KMS-11 (cell line): ENCODE measurements around the gene KCNAB3.

ENCODE experiments used
- H2AFZ ChIP-seq: fragments of 200-600 bp; sonication (generic); 2 replicates; pipeline ENCODE4 v1.6.1; 2016; ENCODE audit warnings: antibody characterized with exemption, mixed run types, low read depth
- H3K27ac ChIP-seq: fragments of 200-600 bp; sonication (generic); 2 replicates; pipeline ENCODE4 v1.6.1; 2016; ENCODE audit warnings: mild to moderate bottlenecking, mixed run types
- H3K27me3 ChIP-seq: fragments of 200-600 bp; sonication (generic); 2 replicates; pipeline ENCODE4 v1.6.1; 2017; ENCODE audit warnings: mild to moderate bottlenecking, low read depth, mixed run types, moderate library complexity; ENCODE audit not compliant: insufficient read depth
- H3K36me3 ChIP-seq: fragments of 200-600 bp; sonication (generic); 2 replicates; pipeline ENCODE4 v1.6.1; 2017; ENCODE audit warnings: mild to moderate bottlenecking, mixed run types; ENCODE audit not compliant: insufficient read depth
- H3K4me1 ChIP-seq: fragments of 200-600 bp; sonication (generic); 2 replicates; pipeline ENCODE4 v1.6.1; 2016; ENCODE audit warnings: mild to moderate bottlenecking, low read depth, mixed run types; ENCODE audit not compliant: poor library complexity, severe bottlenecking
- H3K4me2 ChIP-seq: fragments of 200-600 bp; sonication (generic); 2 replicates; pipeline ENCODE4 v1.7.0; 2016; ENCODE audit warnings: mild to moderate bottlenecking, mixed run types
- H3K4me3 ChIP-seq: fragments of 200-600 bp; sonication (generic); IDR thresholded peaks from 2 replicates; pipeline ENCODE4 v1.6.1; 2017; ENCODE audit warnings: low read depth, low read length, mixed read lengths; ENCODE audit not compliant: insufficient read depth
- H3K79me2 ChIP-seq: fragments of 200-600 bp; sonication (generic); 2 replicates; pipeline ENCODE4 v1.6.1; 2016; ENCODE audit warnings: low read depth, mixed run types; ENCODE audit not compliant: insufficient read depth
- H3K9ac ChIP-seq: fragments of 200-600 bp; sonication (generic); 2 replicates; pipeline ENCODE4 v1.6.1; 2016; ENCODE audit warnings: mild to moderate bottlenecking, mixed run types
- H4K20me1 ChIP-seq: fragments of 200-600 bp; sonication (generic); 2 replicates; pipeline ENCODE4 v1.6.1; 2016; ENCODE audit warnings: mild to moderate bottlenecking, mixed run types; ENCODE audit not compliant: insufficient read depth
- CTCF ChIP-seq: fragments of 200-600 bp; sonication (generic); conservative IDR thresholded peaks from 2 replicates; pipeline ENCODE4 v1.6.1; 2017; ENCODE audit warnings: low read depth, mild to moderate bottlenecking, antibody characterized with exemption, low read length, moderate library complexity, mixed read lengths

Gene KCNAB3

GRCh38 chr17:7945651-7946050 lies 16.0 kb upstream of the KCNAB3 start:
- no peak overlapping the region for H3K4me2 ChIP-seq
- H2AFZ ChIP-seq: no peak overlapping the region
- no peak overlapping the region for H3K27ac ChIP-seq
- TF ChIP-seq CTCF: no peak
- no peak overlapping the region for H3K9ac ChIP-seq
- H3K79me2 ChIP-seq: no peaks in the 10 kb centered on the region
- H3K27me3 ChIP-seq: no peaks in the 10 kb centered on the region
- H3K4me1 ChIP-seq: no peaks in the 10 kb centered on the region
- H3K36me3 ChIP-seq: no peaks in the 10 kb centered on the region
- H4K20me1 ChIP-seq: no peaks in the 10 kb centered on the region
- H3K4me3 ChIP-seq: no peak overlapping the region

- Histone ChIP-seq H3K9ac (no peak overlapping the region), H2AFZ (no peak overlapping the region), H3K79me2 (no peaks in the 10 kb centered on the region), H3K36me3 (no peaks in the 10 kb centered on the region), H3K27ac (no peak overlapping the region), H4K20me1 (no peaks in the 10 kb centered on the region), H3K27me3 (no peaks in the 10 kb centered on the region), H3K4me1 (no peaks in the 10 kb centered on the region), H3K4me2 (no peak overlapping the region), H3K4me3 (no peak overlapping the region)
- TF ChIP-seq CTCF: no peak
These were observed 14.7 kb upstream of the KCNAB3 start for GRCh38 chr17:7944326-7944725.

- TF ChIP-seq CTCF: no peak
- no peak overlapping the region for H3K9ac ChIP-seq
- no peaks in the 10 kb centered on the region for H3K36me3 ChIP-seq
These were observed 13.6 kb upstream of the KCNAB3 start for GRCh38 chr17:7943291-7943690.

GRCh38 chr17:7940743-7941142 lies 11.1 kb upstream of the KCNAB3 start:
- no peak for TF ChIP-seq CTCF
- H4K20me1 ChIP-seq: no peaks in the 10 kb centered on the region
- no peaks in the 10 kb centered on the region for H3K4me1 ChIP-seq
- H3K27ac ChIP-seq: no peak overlapping the region
- H2AFZ ChIP-seq: no peak overlapping the region
- H3K27me3 ChIP-seq: no peaks in the 10 kb centered on the region
- no peak overlapping the region for H3K4me3 ChIP-seq
- no peaks in the 10 kb centered on the region for H3K36me3 ChIP-seq
- no peak overlapping the region for H3K9ac ChIP-seq
- H3K4me2 ChIP-seq: no peak overlapping the region
- H3K79me2 ChIP-seq: no peaks in the 10 kb centered on the region

More at GRCh38 chr17:7943291-7943690, 13.6 kb upstream of the KCNAB3 start:
- Histone ChIP-seq H3K4me3 (no peak overlapping the region), H3K27ac (no peak overlapping the region), H3K79me2 (no peaks in the 10 kb centered on the region), H3K4me2 (no peak overlapping the region), H4K20me1 (no peaks in the 10 kb centered on the region), H3K4me1 (no peaks in the 10 kb centered on the region), H2AFZ (no peak overlapping the region), H3K27me3 (no peaks in the 10 kb centered on the region)
